ENCODE measurements around the gene LLGL1.

Gene LLGL1

DNA sequence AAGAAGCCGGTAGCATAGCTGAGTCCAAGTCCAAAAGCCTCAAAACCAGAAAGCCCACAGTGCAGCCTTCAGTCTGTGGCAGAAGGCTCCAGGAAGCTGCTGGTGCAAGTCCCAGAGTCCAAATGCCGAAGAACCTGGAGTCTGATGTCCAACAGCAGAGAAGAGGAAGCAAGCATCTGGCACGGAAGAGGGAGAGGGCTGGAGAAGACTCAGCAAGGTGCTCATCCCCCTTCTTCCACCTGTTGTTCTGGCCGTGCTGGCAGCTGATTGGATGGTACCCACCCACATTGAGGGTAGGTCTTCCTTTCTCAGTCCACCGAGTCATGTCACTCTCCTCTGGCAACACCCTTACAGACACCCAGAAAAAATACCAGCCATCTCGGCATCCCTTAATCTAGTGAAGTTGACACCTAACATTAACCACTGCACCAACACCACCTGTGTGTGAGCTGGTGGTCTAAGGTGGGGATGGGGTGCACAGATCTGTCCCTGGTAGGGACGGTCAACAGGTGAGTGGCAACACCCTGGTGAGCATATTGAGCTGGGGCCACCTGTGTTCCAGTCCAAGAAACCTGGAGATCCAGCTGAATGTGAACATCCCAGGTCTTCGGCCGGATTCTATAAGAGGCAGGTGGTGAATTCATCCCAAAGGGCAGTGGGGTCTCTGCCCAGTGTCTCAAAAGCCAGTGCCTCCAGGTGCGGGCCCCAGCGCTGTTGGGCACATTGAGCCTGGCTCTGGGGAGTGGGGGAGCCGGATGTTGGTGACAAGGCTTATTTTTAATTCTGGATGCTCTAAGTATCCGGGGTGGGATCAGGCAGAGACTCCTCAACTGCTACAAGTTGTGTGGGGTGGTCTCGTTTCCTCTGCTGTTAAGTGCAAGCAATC lies 44.9 kb downstream of the LLGL1 start:
- no peak for DNase-seq (ENCODE audit: low read depth)

GRCh38 chr17:18277076-18277475 lies 51.6 kb downstream of the LLGL1 start:
- no peak for DNase-seq (ENCODE audit: low read depth)

- no peak for DNase-seq (ENCODE audit: low read depth)
These were observed 53.4 kb downstream of the LLGL1 start for GRCh38 chr17:18278867-18279266.

DNA sequence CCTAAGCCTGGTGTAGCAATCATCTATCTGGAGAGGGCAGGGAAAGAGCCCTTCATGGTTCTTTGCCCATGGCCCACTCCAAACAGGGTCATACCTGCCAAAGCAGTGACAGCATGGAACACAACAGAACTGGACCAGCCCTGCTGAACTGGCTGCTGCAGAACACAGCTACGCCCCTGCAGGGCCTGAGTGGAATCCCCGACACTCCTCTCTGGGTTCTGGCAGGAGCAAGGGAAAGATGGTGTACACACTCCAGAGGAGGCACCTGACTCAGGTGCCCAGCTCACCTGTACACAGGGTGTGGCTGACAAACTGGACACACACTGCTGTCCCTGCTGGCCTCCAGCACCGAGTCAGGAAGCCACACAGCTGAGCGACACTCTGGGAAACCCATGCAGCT lies 54.8 kb downstream of the LLGL1 start:
- DNase-seq (ENCODE audit: low read depth), result no peak

- no peak for DNase-seq (ENCODE audit: low read depth)
These were observed 55.4 kb downstream of the LLGL1 start for GRCh38 chr17:18280766-18281371.

DNA sequence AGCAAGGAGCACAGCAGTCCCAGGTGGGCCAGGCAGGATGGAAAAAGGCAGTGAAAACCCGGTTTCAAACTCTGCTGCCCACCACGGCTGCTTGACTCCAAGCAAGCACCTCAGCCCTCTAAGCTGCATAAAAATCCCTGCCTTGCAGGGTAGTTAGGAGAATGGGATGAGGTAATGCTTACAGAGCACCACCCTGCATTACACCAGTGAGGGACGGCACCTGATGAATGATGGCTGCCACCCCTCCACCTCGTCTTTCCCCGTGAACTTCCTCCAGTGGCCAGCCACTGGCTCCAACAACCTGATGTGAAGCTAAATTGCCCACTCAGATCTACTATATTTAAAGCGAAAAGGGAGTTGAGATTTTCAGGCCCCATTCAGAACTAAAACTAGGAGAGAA lies 56.4 kb downstream of the LLGL1 start:
- no peak for DNase-seq (ENCODE audit: low read depth)

DNA sequence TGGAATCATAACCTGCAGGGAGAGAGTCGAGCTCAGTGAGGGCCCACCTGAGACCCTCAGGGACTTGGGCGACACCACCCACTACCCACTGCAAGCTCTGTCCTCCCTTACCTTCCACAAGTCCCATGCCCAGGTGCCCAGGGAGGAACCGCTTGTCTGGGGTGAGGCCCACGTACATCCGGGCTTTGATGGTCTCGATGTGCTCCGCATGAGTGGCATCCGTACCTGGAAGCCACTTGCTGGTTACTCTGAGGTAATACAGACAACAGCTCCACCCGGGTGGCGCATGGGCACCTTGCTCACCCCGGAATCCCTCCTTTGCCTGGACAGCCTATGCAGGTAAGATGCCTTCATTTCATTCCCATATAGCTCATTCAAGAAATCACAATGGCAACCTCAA lies 59.9 kb downstream of the LLGL1 start:
- no peak for DNase-seq (ENCODE audit: low read depth)

GRCh38 chr17:18291718-18292540 lies 66.5 kb downstream of the LLGL1 start:
- no peak for DNase-seq (ENCODE audit: low read depth)

All from stimulated activated CD8-positive, alpha-beta memory T cell treated with anti-CD3 and anti-CD28 coated beads, Interleukin-15, amount 100 ng/mL, for 24 hours (primary cell).